ENCODE data around the gene DPEP1. TPM values are rescaled to one million over a fixed set of nuclear protein-coding genes. Genes with fewer than 3 reads are reported as not detected.

Gene DPEP1
- total and polyA plus RNA-seq, 2 donors (not counting 3 experiments of a cell fraction or from before 2014, with no cell fraction given): 0.37 to 0.44 TPM

DNA sequence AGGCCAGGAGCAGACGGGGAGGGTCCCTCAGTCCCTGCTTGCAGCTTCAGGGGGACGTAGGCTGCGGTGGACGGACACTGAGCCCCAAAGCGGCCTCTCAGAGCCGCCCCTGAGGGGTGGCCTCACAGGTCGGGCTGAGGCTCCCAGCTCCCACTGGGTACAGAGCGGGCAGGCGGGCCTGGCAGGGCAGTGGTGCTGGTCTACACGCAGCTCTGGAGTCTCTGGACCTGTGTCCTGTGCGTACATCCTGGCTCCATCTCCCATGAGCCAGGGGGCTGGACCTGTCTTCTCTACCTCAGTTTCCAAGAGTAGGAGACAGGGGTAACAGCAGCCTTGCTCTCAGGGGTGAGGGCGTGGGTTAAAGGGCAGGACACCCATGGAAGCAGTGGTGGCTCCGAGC, 1.7 kb downstream of the DPEP1 start:
- Histone ChIP-seq H3K4me3 (replicated peaks in 1 of 3; ENCODE audit: insufficient read depth in 1 of 3, low read depth in 1 of 3, low read length in 3 of 3) (no peak overlapping the region), H3K9ac (replicated peaks; ENCODE audit: extremely low read depth, insufficient read depth, low read length) (no peak overlapping the region), H3K9me3 (replicated peaks; ENCODE audit: control insufficient read depth, insufficient read depth, low read length) (no peaks in the 10 kb centered on the region), H3K27me3 (ENCODE audit: control insufficient read depth in 2 of 2, insufficient read depth in 2 of 2, low read length in 2 of 2) (no peaks in the 10 kb centered on the region), H4K20me1 (replicated peaks; ENCODE audit: control insufficient read depth, extremely low read depth, insufficient read depth, low read length) (no peaks in the 10 kb centered on the region), H3K9me1 (replicated peaks; ENCODE audit: control insufficient read depth, extremely low read depth, insufficient read depth, low read length) (no peaks in the 10 kb centered on the region), H3K4me1 (ENCODE audit: control insufficient read depth, extremely low read depth, insufficient read depth, low read length) (peaks cover 2% of the 10 kb centered on the region), H3K79me2 (ENCODE audit: control insufficient read depth, insufficient read depth, low read length) (no peaks in the 10 kb centered on the region), H3K27ac (ENCODE audit: insufficient read depth, low read depth, low read length) (no peak overlapping the region), H2AFZ (ENCODE audit: low read depth, low read length) (no peak overlapping the region), H3K36me3 (ENCODE audit: control insufficient read depth in 2 of 2, extremely low read depth in 1 of 2, insufficient read depth in 2 of 2, low read length in 2 of 2) (no peaks in the 10 kb centered on the region), H3K4me2 (ENCODE audit: insufficient read depth, low read length) (no peak overlapping the region)
- no peak for TF ChIP-seq EZH2 (IDR thresholded peaks at IDR 0.05; ENCODE audit: borderline replicate concordance, low read depth, low read length, severe bottlenecking)
- TF ChIP-seq MYC (IDR thresholded peaks at IDR 0.05; ENCODE audit: low read depth, low read length): no peak
- no peak for TF ChIP-seq GATA2 (IDR thresholded peaks at IDR 0.05; ENCODE audit: insufficient read depth, insufficient read length, low read depth, low read length)
- ChIA-PET CTCF (interaction anchor here (0.8 to 4.1 kb wide), 28 partner anchors 8 to 246 kb away, joined by 3 to 48 read pairs (median 6); partner anchors contain the start of genes CDK10, CHMP1A, CPNE7 and SPATA33), POLR2A (interaction anchor here (0.6 kb wide), 1 partner anchor 100 kb away, joined by 3 read pairs; no protein-coding TSS in a partner anchor)
- DNase-seq (ENCODE audit: low read depth, low spot score): no peak
- intact Hi-C loops (cut with micrococcal nuclease): loop anchor here (1.0 kb wide), 1 partner anchor 26 kb away; no protein-coding TSS in a partner anchor
- dilution Hi-C loops (cut with MboI; ENCODE audit: extremely low pct_ligation_motif_present, low sequenced_read_pairs): no loop called here
- no peak for FAIRE-seq
- no TSS peak for BruUV-seq (replicated peaks)

DNA sequence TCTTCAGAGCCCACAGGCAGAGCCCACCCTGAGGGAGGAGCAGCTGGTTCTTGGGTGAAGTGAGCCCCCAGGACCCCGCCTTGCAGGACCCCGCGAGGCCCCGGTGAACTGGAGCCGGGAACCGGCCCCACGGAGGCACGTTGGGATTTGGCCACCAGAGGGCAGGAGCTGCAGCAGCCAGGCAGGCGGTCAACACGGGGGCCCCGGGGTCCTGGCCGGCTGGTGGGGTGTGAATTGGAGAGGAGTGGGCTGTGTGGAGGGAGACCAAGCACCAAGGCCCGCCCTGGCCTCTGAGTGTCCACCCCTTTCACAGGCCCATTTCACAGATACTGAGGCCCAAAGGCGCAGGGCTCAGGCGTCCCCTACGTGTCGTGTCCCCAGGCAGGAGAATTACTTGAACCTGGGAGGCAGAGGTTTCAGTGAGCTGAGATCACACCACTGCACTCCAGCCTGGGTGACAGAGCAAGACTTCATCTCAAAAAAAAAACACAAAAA, 2.2 kb downstream of the DPEP1 start:
- no peak overlapping the region for H3K4me3 ChIP-seq (replicated peaks in 1 of 3; ENCODE audit: insufficient read depth in 1 of 3, low read depth in 1 of 3, low read length in 3 of 3)
- no TSS peak for BruUV-seq (replicated peaks)
- no peaks in the 10 kb centered on the region for H3K27me3 ChIP-seq (ENCODE audit: control insufficient read depth in 2 of 2, insufficient read depth in 2 of 2, low read length in 2 of 2)
- dilution Hi-C loops (cut with MboI; ENCODE audit: extremely low pct_ligation_motif_present, low sequenced_read_pairs): no loop called here
- FAIRE-seq (peak; percentile 58), DNase-seq (ENCODE audit: low read depth, low spot score) (no peak)
- no peak overlapping the region for H3K4me2 ChIP-seq (ENCODE audit: insufficient read depth, low read length)
- H3K9ac ChIP-seq (replicated peaks; ENCODE audit: extremely low read depth, insufficient read depth, low read length): no peak overlapping the region
- no peaks in the 10 kb centered on the region for H3K9me1 ChIP-seq (replicated peaks; ENCODE audit: control insufficient read depth, extremely low read depth, insufficient read depth, low read length)
- peaks cover 2% of the 10 kb centered on the region for H3K4me1 ChIP-seq (ENCODE audit: control insufficient read depth, extremely low read depth, insufficient read depth, low read length)
- no peaks in the 10 kb centered on the region for H3K36me3 ChIP-seq (ENCODE audit: control insufficient read depth in 2 of 2, extremely low read depth in 1 of 2, insufficient read depth in 2 of 2, low read length in 2 of 2)
- H2AFZ ChIP-seq (ENCODE audit: low read depth, low read length): no peak overlapping the region
- TF ChIP-seq, protein P1, sequence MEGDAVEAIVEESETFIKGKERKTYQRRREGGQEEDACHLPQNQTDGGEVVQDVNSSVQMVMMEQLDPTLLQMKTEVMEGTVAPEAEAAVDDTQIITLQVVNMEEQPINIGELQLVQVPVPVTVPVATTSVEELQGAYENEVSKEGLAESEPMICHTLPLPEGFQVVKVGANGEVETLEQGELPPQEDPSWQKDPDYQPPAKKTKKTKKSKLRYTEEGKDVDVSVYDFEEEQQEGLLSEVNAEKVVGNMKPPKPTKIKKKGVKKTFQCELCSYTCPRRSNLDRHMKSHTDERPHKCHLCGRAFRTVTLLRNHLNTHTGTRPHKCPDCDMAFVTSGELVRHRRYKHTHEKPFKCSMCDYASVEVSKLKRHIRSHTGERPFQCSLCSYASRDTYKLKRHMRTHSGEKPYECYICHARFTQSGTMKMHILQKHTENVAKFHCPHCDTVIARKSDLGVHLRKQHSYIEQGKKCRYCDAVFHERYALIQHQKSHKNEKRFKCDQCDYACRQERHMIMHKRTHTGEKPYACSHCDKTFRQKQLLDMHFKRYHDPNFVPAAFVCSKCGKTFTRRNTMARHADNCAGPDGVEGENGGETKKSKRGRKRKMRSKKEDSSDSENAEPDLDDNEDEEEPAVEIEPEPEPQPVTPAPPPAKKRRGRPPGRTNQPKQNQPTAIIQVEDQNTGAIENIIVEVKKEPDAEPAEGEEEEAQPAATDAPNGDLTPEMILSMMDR (IDR thresholded peaks at IDR 0.05; ENCODE audit: extremely low read depth in 1 of 2, insufficient read depth in 1 of 2, low read depth in 1 of 2, low read length in 2 of 2): peak; percentile 80 to 85
- no peak for TF ChIP-seq POLR2AphosphoS5 (IDR thresholded peaks at IDR 0.05; ENCODE audit: insufficient read depth, low read depth, low read length)
- POLR2A ChIA-PET: no interaction called here
- no peaks in the 10 kb centered on the region for H3K9me3 ChIP-seq (replicated peaks; ENCODE audit: control insufficient read depth, insufficient read depth, low read length)
- no peaks in the 10 kb centered on the region for H4K20me1 ChIP-seq (replicated peaks; ENCODE audit: control insufficient read depth, extremely low read depth, insufficient read depth, low read length)
- no peaks in the 10 kb centered on the region for H3K79me2 ChIP-seq (ENCODE audit: control insufficient read depth, insufficient read depth, low read length)
- H3K27ac ChIP-seq (ENCODE audit: insufficient read depth, low read depth, low read length): no peak overlapping the region
- CTCF ChIA-PET: interaction anchor here (0.9 to 4.1 kb wide), 20 partner anchors 8 to 246 kb away, joined by 3 to 48 read pairs (median 8); partner anchors contain the start of gene CPNE7
- intact Hi-C loops (cut with micrococcal nuclease): loop anchor here (1.0 kb wide), 1 partner anchor 26 kb away; no protein-coding TSS in a partner anchor

Data from endothelial cell of umbilical vein (primary cell).